WTC11 (cell line): ENCODE measurements around the gene NCAM2. TPM values are rescaled to one million over a fixed set of nuclear protein-coding genes. Genes with fewer than 3 reads are reported as not detected.

Source experiments
- ATAC-seq: fragments of 200-7000 bp; cut with Tn5 transposase; 2 replicates; pipeline ENCODE4 v1.10.0; 2021; ENCODE audit warnings: mild to moderate bottlenecking, moderate library complexity
- CTCF ChIA-PET: fragments of 300-600 bp; sonication (Branson Sonifier 250); formaldehyde crosslinking; loops from one replicate; lab custom pipeline; 2021; ENCODE audit warnings: antibody characterized with exemption; lab: Charles Lee
- POLR2A ChIA-PET: fragments of 350-600 bp; sonication (Branson Sonifier 250); formaldehyde crosslinking; loops from one replicate; lab custom pipeline; 2021; ENCODE audit warnings: antibody characterized with exemption; lab: Charles Lee
- DNase-seq: peaks from one replicate; pipeline ENCODE4 v3.0.0; 2021; ENCODE audit warnings: low spot score
- H3K27ac Mint-ChIP-seq: 2 replicates; pipeline ENCODE4 v1.8.0; 2021; ENCODE audit warnings: mixed read lengths
- H3K27me3 Mint-ChIP-seq: 2 replicates; pipeline ENCODE4 v1.8.0; 2021; ENCODE audit warnings: low read depth, mild to moderate bottlenecking, moderate library complexity, mixed read lengths
- H3K36me3 Mint-ChIP-seq: 2 replicates; pipeline ENCODE4 v1.8.0; 2021; ENCODE audit warnings: mixed read lengths
- H3K4me1 Mint-ChIP-seq: 2 replicates; pipeline ENCODE4 v1.8.0; 2022; ENCODE audit warnings: mixed read lengths
- H3K4me3 Mint-ChIP-seq: 2 replicates; pipeline ENCODE4 v1.8.0; 2021; ENCODE audit warnings: mild to moderate bottlenecking, moderate library complexity, mixed read lengths
- H3K9me3 Mint-ChIP-seq: 2 replicates; pipeline ENCODE4 v1.8.0; 2021; ENCODE audit warnings: mixed read lengths
- ARID4B ChIP-seq: sonication (generic); formaldehyde crosslinking; IDR thresholded peaks from 2 replicates; pipeline ENCODE4 v1.8.0; 2023; ENCODE audit warnings: missing genetic modification reagents, mild to moderate bottlenecking, borderline replicate concordance
- ATF2 ChIP-seq: sonication (generic); formaldehyde crosslinking; IDR thresholded peaks from 2 replicates; pipeline ENCODE4 v1.8.1; 2022; ENCODE audit warnings: low read depth, missing genetic modification reagents, borderline replicate concordance
- ELF4 ChIP-seq: sonication (generic); formaldehyde crosslinking; IDR thresholded peaks from 2 replicates; pipeline ENCODE4 v1.8.1; 2022; ENCODE audit warnings: low read depth, mild to moderate bottlenecking, moderate library complexity, missing genetic modification reagents
- ERG ChIP-seq: fragments of 250-450 bp; sonication (Bioruptor Pico); IDR thresholded peaks from 2 replicates; pipeline ENCODE4 v1.8.0; 2021; ENCODE audit warnings: mild to moderate bottlenecking
- ESRRA ChIP-seq: sonication (generic); formaldehyde crosslinking; IDR thresholded peaks from 2 replicates; pipeline ENCODE4 v1.8.1; 2022; ENCODE audit warnings: mild to moderate bottlenecking, missing genetic modification reagents, borderline replicate concordance
- ETV6 ChIP-seq: sonication (generic); formaldehyde crosslinking; IDR thresholded peaks from 2 replicates; pipeline ENCODE4 v1.8.1; 2022; ENCODE audit warnings: mild to moderate bottlenecking, missing genetic modification reagents
- FOXJ3 ChIP-seq: sonication (generic); formaldehyde crosslinking; IDR thresholded peaks from 2 replicates; pipeline ENCODE4 v1.9.0; 2021; ENCODE audit warnings: missing genetic modification reagents, mild to moderate bottlenecking, borderline replicate concordance
- GTF2I ChIP-seq: fragments of 250-450 bp; sonication (Bioruptor Pico); conservative IDR thresholded peaks from 2 replicates; pipeline ENCODE4 v1.4.0; 2021; ENCODE audit warnings: mild to moderate bottlenecking
- HMGXB4 ChIP-seq: sonication (generic); formaldehyde crosslinking; IDR thresholded peaks from 2 replicates; pipeline ENCODE4 v1.8.1; 2023; ENCODE audit warnings: mild to moderate bottlenecking, moderate library complexity, missing genetic modification reagents
- JAZF1 ChIP-seq: fragments of 250-450 bp; sonication (Bioruptor Pico); IDR thresholded peaks from 2 replicates; pipeline ENCODE4 v1.9.0; 2021; ENCODE audit warnings: moderate library complexity, mild to moderate bottlenecking, inconsistent platforms
- MLX ChIP-seq: sonication (generic); formaldehyde crosslinking; IDR thresholded peaks from 2 replicates; pipeline ENCODE4 v1.8.1; 2023; ENCODE audit warnings: mild to moderate bottlenecking, missing genetic modification reagents, moderate library complexity
- NFYB ChIP-seq: sonication (generic); formaldehyde crosslinking; conservative IDR thresholded peaks from 2 replicates; pipeline ENCODE4 v1.8.0; 2022; ENCODE audit warnings: low read depth, missing genetic modification reagents
- NR2C2 ChIP-seq: sonication (generic); formaldehyde crosslinking; IDR thresholded peaks from 2 replicates; pipeline ENCODE4 v1.8.0; 2022; ENCODE audit warnings: mild to moderate bottlenecking, missing genetic modification reagents
- PRDM15 ChIP-seq: sonication (generic); formaldehyde crosslinking; IDR thresholded peaks from 2 replicates; pipeline ENCODE4 v1.8.0; 2022; ENCODE audit warnings: missing genetic modification reagents
- PRRX2 ChIP-seq: fragments of 250-450 bp; sonication (Bioruptor Pico); IDR thresholded peaks from 2 replicates; pipeline ENCODE4 v1.8.0; 2021; ENCODE audit warnings: mild to moderate bottlenecking
- SMAD4 ChIP-seq: sonication (generic); formaldehyde crosslinking; IDR thresholded peaks from 2 replicates; pipeline ENCODE4 v1.8.0; 2022; ENCODE audit warnings: mild to moderate bottlenecking, missing genetic modification reagents
- SP1 ChIP-seq: sonication (generic); formaldehyde crosslinking; conservative IDR thresholded peaks from 2 replicates; pipeline ENCODE4 v1.8.1; 2022; ENCODE audit warnings: missing genetic modification reagents
- TP53 ChIP-seq: sonication (generic); formaldehyde crosslinking; IDR thresholded peaks from 2 replicates; pipeline ENCODE4 v1.8.1; 2023; ENCODE audit warnings: mild to moderate bottlenecking, missing genetic modification reagents
- ZNF232 ChIP-seq: sonication (generic); formaldehyde crosslinking; IDR thresholded peaks from 2 replicates; pipeline ENCODE4 v1.8.0; 2022; ENCODE audit warnings: mild to moderate bottlenecking, missing genetic modification reagents
- ZNF263 ChIP-seq: sonication (generic); formaldehyde crosslinking; IDR thresholded peaks from 2 replicates; pipeline ENCODE4 v1.8.1; 2022; ENCODE audit warnings: low read depth, mild to moderate bottlenecking, moderate library complexity, missing genetic modification reagents
- ZNF396 ChIP-seq: fragments of 250-450 bp; sonication (Bioruptor Pico); IDR thresholded peaks from 2 replicates; pipeline ENCODE4 v1.8.0; 2021; ENCODE audit warnings: mild to moderate bottlenecking, moderate library complexity, borderline replicate concordance
- total RNA-seq: library from RNA; stranded (reverse); gene quantifications from 3 replicates; pipeline ENCODE4 v1.2.3, GENCODE V29; 2021

NCAM2 gene
- total RNA-seq, 1 experiment from 2014 or later, result 1.6 TPM

GRCh38 chr21:21406921-21407320 lies 408.7 kb downstream of the NCAM2 start (continued):
- TF ChIP-seq ETV6 (CRISPR knock-in tag) (no peak), ZNF263 (CRISPR knock-in tag) (no peak), ERG (CRISPR knock-in tag) (no peak), ZNF232 (CRISPR knock-in tag) (no peak), MLX (CRISPR knock-in tag) (no peak), GTF2I (CRISPR knock-in tag) (no peak)

GRCh38 chr21:21412096-21412495 lies 413.9 kb downstream of the NCAM2 start:
- H3K27ac Mint-ChIP-seq, result no peak overlapping the region
- TF ChIP-seq ARID4B (CRISPR knock-in tag) (no peak), NR2C2 (CRISPR knock-in tag) (no peak), ELF4 (CRISPR knock-in tag) (no peak), JAZF1 (CRISPR knock-in tag) (no peak), ESRRA (CRISPR knock-in tag) (no peak), SP1 (CRISPR knock-in tag) (no peak), SMAD4 (no peak), TP53 (CRISPR knock-in tag) (no peak), HMGXB4 (no peak), ZNF396 (CRISPR knock-in tag) (no peak), ATF2 (CRISPR knock-in tag) (no peak), FOXJ3 (CRISPR knock-in tag) (no peak), PRDM15 (CRISPR knock-in tag) (no peak), PRRX2 (no peak), NFYB (CRISPR knock-in tag) (no peak)
- TF ChIP-seq, all 79 proteins: peak for 0
- ATAC-seq (no peak), DNase-seq (no peak)
- Mint-ChIP-seq H3K4me1 (no peaks in the 10 kb centered on the region), H3K36me3 (no peaks in the 10 kb centered on the region), H3K4me3 (no peak overlapping the region), H3K9me3 (no peaks in the 10 kb centered on the region), H3K27me3 (no peaks in the 10 kb centered on the region)
- ChIA-PET CTCF (no interaction called here), POLR2A (no interaction called here)
